ENCODE data around the gene HCLS1.
"Not testable (repeated sequence)": the region's sequence is repeated elsewhere in the genome, so short reads cannot be mapped to it uniquely, and the experiment has no call there.

Gene HCLS1

DNA sequence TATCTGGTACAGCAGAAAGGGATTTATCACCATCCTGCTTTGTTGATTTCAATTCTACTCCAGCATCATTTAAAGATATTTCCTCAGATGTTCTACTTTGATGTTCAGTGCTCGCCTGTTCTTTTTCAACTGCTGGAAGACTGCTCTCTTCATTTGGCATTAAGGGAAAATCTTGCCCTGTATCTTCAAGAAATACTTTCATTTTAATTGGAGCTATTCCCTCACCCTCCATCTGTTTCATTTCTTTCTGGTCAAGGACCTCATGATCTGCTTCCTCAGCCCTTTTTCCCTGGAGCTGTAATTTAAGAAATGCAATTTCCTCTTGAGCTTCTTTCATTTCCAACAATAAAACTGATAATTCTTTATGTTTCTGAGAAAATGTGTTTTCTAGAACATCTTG lies 37.8 kb upstream of the HCLS1 start:
- no peak overlapping the region for H3K27ac ChIP-seq
- TF ChIP-seq CTCF (conservative IDR thresholded peaks at IDR 0.05) (no peak), ZFX (IDR thresholded peaks at IDR 0.05) (no peak)

- H3K27ac ChIP-seq, result no peak overlapping the region
- no peak for TF ChIP-seq CTCF (conservative IDR thresholded peaks at IDR 0.05)
- TF ChIP-seq ZFX (IDR thresholded peaks at IDR 0.05), result no peak
These were observed 35.5 kb upstream of the HCLS1 start for GRCh38 chr3:121696186-121696585.

GRCh38 chr3:121692010-121692699 lies 31.5 kb upstream of the HCLS1 start:
- no peak overlapping the region for H3K27ac ChIP-seq
- TF ChIP-seq CTCF (conservative IDR thresholded peaks at IDR 0.05), result no peak
- TF ChIP-seq ZFX (IDR thresholded peaks at IDR 0.05), result no peak

GRCh38 chr3:121690777-121691405 lies 30.2 kb upstream of the HCLS1 start:
- TF ChIP-seq CTCF (conservative IDR thresholded peaks at IDR 0.05) (no peak), ZFX (IDR thresholded peaks at IDR 0.05) (no peak)
- H3K27ac ChIP-seq, result no peak overlapping the region

GRCh38 chr3:121688747-121689146 lies 28.0 kb upstream of the HCLS1 start:
- not testable (repeated sequence) for H3K27ac ChIP-seq

DNA sequence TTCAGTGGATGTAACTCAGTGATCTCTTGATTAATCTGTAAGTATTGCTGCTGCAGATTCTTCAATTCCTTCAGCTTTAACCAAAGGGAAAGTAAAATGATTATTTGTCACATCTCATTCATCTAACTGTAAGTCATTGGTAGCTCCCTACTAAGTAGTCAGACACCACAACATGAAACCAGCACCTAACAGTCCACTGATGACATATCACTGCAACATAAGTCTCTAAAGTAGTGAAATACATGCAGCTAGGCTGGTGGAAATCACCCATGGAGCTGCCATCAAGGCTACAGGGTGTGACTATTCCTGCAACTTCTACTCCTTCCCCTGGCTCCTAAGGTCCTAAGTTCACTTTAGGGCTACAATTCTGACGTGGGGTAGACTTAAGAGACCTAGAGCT lies 21.1 kb upstream of the HCLS1 start:
- no peak overlapping the region for H3K27ac ChIP-seq
- TF ChIP-seq ZFX (IDR thresholded peaks at IDR 0.05), result no peak
- TF ChIP-seq CTCF (conservative IDR thresholded peaks at IDR 0.05), result no peak

DNA sequence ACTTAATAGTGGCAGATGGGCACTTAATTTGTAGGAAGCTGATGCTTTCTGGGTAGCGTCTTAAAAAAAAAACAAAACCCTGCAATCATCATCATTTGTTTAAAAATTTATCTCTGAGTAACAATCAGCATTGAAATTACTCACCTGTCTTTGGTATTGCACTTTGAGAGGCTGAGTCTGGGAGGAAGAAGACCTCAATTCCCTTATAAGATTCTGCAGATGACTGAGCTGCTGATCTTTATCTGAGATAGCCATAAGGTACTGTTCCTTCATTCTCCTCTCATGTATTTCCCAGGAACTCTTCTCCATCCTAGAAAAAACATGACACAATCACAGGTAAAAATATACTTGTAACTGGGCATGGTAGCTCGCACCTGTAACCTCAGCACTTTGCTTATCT lies 16.4 kb upstream of the HCLS1 start:
- TF ChIP-seq CTCF (conservative IDR thresholded peaks at IDR 0.05) (no peak), ZFX (IDR thresholded peaks at IDR 0.05) (no peak)
- no peak overlapping the region for H3K27ac ChIP-seq

GRCh38 chr3:121670676-121671075 lies 10.0 kb upstream of the HCLS1 start:
- H3K27ac ChIP-seq, result no peak overlapping the region
- TF ChIP-seq ZFX (IDR thresholded peaks at IDR 0.05), result no peak
- TF ChIP-seq CTCF (conservative IDR thresholded peaks at IDR 0.05), result no peak

Measured in C4-2B (cell line).